GM18868 (cell line): ENCODE results near the gene PXMP4.

Source experiments
- ATAC-seq: cut with Tn5 transposase; IDR thresholded peaks from one replicate; pipeline ENCODE4 v1.9.1; 2021; ENCODE audit warnings: mild to moderate bottlenecking, moderate library complexity; ENCODE audit not compliant: unreplicated experiment

PXMP4 gene

DNA sequence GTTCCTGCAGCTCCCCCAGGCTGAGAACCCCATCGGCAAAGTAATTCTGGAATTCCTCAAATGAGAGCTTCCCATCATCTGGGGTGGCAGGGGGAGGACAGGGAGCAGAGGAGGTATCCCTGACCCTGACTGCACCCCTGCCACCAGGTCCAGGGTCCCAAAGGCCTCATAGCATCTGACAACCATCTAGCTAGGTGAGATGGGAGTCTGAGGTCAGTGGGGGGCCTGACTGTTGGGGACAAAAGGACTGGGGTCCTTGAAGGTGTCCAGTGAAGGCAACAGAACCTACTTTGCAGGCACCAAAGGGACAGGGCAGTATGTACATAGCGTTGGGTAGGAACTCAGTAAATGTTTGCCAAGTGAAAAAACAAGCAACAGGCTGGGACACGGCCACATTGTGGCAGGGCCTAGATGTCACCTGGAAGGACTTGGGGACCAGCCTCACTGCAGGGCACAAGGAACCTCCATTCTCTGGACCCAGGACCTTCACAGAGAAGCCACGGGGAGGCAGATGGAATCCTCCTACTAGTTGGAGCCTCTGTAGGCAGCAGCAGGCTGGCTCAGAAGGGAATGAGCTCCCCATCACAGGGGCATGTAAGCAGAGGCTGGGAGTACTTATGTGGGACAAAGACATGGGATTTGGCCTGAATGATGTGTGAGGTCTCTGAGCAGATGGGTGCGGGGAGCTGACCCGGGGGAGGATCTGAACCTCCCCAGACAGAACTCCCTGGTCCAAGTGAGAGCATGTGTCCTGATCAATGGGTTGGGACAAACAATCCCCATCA, 49.2 kb downstream of the PXMP4 start:
- ATAC-seq = no peak

DNA sequence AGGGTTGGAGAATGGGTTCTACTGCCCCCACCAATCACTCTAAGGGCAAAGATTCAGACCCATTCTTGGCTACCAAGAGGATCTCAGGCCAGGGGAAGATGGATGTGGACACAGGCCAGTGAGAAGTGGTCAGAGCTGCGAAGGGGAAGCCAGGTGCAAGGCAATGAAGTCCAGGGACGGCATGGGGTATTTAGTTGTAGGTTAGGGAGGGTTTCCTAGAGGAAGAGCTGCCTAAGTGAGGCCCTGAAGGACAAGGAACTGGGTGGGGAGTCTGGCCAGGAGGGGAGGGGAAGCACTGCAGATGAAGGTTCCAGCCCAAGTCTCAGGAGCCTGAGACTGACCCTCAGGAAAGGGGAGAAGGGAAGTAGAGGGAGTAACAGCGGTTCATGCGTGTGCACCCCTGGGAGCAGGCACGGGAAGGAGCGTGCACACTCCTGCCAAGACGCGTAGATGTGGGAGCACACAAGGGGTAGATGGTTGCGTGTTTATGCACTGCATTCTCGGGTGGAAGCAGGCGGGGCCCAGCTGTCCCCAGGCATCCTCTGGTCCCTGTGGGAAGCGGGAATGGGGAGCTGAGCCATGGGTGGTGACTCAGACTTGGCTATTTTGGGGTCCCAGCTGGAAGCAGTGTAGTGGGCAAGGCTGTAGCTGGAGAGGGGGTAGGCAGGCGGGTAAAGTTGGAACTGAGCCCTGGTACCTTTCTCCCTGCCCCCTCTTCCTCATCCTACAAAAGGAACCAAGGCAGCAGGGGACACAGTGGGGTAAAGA, 50.1 kb downstream of the PXMP4 start:
- ATAC-seq = no peak

DNA sequence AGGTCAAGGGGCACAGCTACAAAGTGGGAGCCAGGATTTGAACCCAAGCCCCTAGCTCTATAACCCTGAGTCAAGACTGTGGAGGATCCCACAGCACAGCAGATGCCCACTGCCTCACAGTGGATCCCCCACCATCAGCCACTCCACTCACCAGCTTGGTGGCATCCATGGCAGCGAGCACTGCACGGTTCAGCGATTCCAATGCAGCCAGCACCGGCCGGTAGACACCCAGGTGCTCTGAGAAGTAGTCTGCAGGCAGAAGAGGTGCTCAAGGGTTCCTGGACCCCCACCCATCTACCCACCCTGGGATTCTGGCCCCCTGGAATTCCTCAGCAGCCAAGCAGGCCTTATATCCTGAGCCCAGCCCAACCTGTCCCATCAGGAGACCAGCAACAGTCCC, 50.9 kb downstream of the PXMP4 start:
- ATAC-seq = no peak

DNA sequence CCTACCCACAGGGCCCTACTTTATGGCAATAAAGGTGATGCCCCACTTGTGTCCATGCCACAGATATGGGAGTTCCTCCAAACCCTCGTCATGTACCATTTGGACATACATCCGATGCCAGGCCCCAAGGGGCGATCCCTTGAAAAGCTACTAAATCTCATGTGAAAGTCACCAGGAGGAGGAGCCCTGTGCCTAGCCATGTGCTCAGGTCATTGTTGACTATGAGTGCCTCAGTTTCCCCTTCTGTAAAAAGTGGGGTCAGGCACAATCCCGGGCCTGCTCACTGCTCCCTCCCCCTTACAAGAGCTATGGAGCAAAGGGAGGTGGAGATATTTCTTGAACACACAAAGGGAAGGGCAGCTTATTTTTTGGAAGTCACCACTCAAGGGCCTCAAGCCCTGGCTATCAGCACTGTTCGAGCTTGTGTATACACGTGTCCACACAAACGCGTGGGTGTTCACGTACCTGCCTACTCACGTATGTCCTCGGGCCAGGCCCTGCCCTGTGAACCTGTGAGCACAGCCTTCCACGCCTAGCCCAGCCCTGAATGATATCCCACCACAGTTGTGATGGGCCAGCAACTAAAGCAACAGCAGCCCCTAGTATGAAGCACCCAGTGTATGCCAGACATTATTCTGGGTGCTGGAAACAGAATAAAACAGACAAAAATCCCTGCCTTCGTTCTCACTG, 51.5 kb downstream of the PXMP4 start:
- ATAC-seq = no peak

DNA sequence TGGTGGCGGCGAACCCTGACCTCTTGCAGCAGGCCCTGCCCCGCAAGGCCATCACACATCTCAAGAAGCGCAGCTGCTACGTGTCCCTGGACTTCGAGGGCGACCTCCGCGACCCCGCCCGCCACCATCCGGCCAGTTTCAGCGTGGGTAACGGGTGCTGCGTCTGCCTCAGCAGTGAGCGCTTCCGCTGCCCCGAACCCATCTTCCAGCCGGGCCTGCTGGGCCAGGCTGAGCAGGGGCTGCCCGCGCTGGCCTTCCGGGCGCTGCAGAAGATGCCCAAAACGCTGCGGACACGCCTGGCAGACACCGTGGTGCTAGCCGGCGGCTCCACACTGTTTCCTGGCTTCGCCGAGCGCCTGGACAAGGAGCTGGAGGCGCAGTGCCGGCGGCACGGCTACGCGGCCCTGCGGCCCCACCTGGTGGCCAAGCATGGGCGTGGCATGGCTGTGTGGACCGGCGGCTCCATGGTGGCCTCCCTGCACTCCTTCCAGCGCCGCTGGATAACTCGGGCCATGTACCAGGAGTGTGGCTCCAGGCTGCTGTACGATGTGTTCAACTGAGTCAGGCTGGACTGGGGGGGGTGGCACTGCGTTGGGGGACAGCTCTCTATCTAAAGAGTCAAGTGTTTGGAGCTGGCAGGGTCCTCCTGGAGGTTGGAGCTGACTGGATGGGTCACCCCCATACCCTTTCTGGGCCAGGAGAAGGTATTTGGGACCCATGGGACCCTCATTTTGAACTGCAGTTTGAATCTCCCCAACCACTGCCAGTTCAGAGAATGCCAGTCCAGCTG, 52.2 kb downstream of the PXMP4 start:
- peak; percentile 45 for ATAC-seq

DNA sequence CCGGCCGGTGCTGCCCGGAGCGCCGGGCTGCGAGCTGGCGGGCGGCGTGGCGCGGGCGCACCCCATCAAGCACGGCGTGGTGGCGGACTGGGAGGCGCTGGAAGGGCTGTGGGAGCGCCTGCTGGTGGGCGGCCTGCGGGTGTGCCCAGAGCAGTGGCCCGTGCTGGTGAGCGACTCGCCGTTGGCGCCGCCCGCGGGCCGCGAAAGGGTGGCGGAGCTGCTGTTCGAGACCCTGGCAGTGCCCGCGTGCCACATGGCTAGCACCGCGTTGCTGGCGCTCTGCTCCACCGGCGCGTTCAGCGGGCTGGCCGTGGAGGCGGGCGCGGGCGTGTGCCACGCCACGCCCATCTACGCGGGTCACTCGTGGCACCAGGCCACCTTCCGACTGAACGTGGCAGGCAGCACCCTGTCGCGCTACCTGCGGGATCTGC, 52.9 kb downstream of the PXMP4 start:
- ATAC-seq = peak; percentile 2

DNA sequence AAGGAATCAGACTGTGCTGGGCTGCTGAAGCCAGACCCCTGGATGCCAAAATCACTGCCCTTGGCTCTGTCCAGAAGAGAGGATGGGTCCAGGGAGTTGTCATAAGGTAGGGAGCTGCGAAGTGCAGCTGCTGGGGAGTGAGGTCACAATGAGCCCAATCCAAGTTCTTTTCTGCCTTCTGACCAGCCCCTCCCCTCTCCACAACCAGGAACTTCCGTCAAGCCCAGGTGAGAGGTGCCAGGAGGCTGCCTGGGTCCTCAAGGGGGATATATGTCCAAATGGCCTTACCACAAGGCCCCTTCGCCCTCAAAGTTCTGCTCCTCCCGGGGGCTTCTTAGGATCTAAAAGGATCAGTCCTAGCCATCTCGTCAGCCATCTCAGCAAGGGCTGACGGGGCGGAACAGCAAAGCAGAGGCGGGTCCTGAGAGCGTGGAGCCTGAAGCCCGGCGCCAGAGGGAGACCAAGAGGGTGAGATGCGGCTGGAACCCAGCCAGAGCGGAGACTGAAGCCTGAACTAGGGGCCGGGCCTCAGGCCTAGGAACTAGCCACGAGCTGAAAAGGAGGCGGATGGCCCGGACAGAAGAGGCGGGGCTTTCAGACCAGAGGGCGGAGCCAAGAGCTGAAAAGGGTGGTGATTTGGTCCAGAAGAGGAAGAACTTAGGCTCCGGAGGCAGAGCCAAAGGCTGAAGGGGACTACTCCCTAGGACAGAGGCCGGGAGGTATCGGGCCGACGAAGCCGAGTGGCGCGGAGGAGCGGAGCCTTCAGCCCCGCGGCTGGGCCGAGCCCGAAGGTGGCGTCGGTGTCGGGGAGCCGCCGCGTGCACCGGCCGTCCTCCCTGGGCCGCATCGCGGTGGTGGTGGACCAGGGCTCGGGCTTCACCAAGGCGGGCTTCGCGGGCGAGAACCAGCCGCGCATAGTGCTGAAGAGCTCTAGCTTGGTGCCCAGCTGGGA, 53.5 kb downstream of the PXMP4 start, which contains the start of gene ACTL10:
Gene ACTL10 (plus strand): TSS at position 651 of the 952 bp plus-strand sequence. CDS start 555 bp downstream, outside the sequence.
- ATAC-seq = peak; percentile 75

DNA sequence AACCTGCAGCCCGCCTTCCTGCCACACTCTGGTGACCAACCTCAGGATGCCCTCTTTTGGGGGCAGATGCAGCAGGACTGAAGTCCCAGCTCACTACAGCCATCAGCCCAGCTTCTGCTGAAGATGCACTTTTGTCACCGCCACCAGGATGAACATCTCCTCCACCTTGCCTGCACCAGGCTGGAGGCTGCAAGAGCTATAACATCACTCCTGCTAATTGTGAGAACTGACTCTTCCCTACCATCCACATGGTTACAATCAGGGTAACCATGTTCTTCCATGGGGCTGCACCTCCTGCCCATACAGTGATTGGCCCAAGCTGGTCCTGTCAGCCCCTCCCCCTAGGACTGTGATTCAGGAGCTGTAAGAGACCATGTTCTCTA, 55.4 kb downstream of the PXMP4 start:
- ATAC-seq = no peak

DNA sequence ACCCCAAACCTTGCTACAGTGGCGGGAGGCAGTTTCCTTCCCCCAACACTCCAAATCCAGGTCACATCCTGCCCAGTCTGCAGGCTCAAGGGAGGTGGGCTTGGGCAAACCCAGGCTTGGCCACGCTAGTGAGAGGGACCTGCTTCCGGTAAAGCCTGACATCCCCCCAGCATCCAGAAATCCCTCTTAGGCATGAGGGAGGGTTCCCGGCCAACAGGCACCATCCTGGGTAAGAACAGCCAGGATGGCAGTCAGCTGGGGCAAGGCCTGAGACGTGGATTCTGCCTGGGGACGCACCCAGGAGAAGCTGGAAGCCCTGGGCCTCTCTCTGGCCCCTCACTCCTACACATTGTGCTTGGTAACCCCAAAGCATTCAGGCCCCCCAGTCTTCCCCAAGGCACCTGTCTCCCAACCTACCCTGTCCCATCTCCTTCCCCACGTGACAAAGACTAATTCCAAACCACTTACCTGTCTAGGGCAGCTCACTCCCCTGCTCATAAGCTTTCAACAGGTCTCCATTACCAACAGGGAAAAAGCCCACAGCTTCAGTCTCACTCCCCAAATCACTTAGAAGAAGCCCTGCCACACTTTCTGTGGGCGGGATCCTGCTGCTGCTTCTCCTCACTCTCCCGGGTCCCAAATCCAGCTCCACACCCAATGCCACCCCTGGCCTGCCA, 55.9 kb downstream of the PXMP4 start:
- no peak for ATAC-seq

DNA sequence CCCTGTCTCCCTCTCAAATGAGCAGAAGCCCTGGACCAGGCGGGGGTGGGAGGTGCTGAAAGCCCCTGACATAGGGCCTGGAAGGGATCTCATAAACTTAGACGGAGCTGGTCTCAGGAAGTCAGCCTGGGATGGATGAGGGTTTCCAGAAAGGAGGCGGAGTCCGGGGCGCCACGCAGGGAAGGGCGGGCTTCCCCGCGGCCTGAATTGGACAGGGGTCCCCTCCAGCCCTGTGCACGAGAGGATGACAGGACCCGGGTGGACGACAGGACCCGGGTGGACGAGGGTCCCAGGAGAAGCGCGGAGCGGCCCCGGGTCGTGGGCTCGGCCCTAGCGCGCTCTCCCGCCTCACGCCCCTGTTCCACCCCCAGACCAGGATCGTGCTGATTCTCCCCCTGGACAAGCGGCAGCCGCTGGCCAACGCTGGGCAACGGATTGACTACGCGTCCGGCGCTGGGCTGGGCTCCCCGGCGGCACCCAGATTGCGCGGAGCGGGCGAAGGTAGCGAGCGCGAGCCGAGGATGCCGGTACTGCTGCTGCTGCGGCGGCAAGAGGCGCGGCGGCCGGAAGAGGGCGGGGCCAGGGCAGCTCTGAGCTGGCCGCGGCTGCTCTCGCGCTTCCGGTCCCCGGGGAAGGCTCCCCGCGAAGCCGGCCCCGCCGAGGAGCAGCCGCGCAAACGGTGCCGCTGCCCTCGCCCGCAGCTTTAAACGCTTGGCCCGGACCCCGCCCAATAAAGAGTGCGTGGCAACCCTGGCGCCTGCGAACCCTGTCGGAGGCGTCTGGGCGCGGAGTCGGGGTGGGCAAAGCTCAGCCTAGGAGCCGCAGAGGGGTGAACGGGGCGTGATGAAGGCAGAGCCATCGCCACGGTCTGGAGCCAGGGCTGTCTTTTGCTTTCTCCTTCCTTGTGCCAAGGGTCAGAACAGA, 56.7 kb downstream of the PXMP4 start:
- peak; percentile 37 for ATAC-seq

DNA sequence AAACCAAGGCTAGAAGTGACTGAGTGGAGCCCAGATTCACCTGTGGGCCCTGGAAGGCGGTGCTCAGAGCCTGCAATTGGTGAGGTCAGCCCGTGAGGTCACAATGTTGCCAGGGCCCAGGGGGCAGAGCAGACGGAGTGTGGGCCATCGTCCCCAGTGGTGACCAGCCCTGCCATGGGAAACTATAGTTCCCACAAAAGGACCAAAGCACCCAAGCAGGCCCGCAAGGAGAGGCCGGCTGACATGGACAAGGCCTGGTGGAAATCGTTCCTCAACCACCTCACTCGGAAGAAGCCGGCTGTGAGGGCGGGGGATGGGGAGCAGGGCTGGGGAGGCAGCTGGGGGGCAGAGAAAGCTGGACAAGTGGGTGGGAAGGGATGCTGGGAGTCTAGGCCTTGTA, 57.9 kb downstream of the PXMP4 start, which contains the start of gene C20orf144:
Gene C20orf144 (plus strand): TSS at position 156 of the 400 bp plus-strand sequence. CDS start 19 bp downstream, at position 175.
- ATAC-seq = no peak

DNA sequence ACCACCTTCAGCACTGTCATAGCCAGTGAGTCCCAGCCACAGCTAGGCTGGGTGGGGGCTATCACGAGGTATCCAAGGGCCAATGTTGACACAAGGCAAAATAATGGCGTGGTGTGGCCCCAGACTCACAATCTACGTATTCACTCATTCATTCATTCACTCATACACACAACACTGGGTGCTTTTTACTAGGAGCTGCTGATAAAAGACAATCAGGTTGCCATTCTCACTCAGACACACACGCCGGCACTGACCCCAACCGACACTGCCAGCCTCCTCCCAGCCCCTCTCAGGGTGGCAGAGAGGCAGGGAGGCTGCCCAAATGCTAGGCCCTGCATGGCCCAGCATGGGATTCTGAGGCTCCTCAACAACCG, 59.4 kb downstream of the PXMP4 start:
- ATAC-seq = no peak

DNA sequence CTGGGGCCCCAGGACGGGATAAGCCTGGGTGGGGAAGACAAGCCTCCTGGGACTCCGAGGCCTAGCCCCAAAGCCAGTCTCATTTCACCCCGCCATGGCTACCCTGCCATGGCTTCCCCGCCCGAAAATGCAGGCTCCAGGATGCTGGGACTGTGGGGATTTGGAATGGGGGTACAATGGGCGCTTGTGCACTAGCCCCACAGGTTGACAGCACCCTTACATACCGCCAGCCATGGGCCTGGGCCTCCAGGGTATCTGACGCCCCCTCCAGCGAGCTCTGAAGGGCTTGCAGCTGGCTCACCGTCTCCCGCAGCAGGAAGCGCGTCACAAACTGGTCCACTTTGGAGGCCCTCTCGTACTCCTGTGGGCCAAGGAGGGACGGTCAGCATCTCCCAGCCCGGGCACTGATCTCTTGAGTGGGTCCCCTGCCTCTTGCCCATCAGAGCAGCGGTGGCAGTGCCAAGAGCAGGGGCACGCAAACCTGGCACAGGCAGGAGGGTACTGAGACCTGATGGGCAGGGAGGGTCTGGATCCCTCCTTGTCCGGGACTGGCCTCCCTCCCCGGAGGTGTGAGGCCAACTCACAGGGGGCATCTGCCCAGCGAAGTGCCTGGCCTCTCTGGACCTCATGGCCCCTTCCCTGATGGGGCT, 60.0 kb downstream of the PXMP4 start:
- ATAC-seq = no peak

DNA sequence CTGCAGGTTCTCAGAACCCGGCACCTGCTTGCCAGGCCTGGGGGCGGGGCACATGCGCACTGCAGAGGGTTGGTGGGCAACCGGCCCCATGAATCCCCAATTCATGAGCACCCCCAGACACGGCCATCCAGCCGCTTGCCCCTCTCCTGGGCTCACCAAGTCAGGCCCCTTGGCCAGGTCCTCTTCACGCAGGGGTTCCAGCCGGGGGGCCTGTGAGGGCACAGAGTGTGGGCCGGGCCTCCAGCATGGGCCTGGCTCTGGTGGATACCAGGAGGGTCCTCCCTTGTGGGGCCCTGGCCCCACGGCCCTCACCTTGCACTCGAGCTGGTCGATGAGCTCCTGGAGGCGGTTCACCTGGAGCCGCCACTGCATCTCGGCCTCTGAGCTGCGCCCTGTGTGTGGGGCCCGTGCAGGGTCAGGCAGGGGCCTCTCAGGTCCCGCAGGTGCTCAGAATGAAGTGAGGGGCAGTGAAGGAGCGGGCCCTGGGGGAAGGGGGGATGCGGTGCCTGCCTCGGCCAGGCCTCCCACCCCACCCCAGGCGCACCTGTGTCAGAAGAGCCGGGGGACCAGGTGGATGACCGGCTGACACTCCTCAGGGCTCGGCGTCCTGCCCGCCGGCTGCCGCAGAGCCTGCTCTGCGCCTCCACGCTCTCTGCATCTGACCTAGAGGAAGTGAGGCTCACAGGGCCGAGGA, 60.6 kb downstream of the PXMP4 start:
- ATAC-seq = no peak

DNA sequence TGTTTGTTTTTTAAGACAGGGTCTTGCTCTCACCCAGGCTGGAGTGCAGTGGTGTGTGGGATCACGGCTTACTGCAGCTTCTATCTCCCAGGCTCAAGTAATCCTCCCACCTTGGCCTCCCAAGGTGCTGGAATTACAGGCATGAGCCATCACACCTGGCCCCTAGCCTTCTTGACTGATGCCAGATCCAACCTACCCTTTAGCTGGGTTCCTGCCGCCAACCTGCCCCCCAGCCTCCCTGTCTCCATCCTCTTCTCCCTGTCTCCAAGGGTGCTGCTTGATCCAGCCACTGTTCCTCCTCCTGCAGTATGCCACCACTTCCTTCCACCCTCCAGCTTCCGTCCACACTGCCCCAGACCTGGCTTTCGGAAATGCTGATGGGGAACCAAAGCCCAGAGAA, 61.2 kb downstream of the PXMP4 start:
- ATAC-seq = no peak

DNA sequence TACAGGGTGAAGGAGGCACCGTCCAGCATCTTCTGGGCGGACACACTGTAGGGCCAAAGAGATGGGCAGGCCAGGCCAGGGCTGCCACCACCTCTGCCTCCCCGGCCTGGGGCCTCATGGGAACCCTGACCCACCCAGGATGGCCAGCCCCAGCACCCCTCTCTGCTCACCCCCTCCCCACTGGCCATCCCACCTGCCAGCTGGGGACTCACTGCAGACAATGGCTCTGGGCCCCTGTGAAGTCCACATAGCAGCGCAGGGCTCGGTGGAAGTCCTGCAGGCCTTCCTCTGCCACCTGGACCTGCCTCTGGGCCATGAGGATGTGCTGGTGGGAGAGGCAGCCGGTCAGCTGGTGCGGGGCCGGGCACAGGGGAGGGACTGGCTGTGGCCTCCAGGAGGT, 61.6 kb downstream of the PXMP4 start:
- no peak for ATAC-seq

DNA sequence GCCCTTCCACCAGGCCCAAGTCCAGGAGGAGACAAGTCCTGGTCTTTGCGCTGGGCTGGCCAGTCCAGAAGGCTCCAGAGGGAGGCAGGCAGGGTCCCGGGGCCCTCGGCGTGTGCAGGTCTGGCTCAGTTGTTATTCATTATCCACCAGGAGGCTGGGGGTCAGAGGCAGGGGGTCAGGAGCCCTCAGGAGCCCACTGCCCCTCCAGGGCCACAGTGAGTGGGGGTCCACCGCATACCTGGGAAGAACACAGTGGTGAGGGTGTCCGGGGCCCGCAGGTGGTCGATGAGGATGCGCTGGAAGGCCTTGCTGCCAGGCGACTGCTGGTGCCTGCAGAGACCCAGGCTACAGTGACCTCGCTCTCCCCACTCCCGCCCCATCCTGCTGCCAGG, 62.4 kb downstream of the PXMP4 start:
- ATAC-seq = no peak
